ENCODE measurements around the gene PPP1R14B.

Gene PPP1R14B

DNA sequence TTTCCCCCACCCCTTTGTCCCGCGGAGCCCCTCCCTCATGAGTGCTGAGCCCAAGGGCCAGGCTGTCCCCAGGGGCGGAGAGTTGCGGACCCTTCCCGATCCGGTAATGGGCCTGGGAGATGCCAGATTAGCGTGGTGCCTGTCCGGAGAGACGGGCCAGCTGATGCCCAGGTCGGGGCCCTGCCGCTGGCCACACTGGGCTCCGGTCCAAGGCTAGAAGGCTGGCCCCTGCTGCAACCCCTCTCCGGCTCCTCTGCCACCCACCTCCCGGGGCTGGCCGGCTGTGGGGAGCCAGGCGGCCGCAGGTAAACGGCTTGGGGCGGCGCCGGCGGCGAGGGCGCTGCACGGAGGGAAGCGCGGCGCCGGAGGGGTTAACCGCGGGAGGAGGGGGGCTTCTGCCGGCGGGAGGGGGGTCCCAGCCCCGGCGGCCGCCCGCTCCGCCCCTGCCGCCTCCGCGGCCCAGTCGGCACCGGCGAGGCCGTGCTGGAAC lies 44.6 kb upstream of the PPP1R14B start, which contains the start of gene KCNK4:
KCNK4 (plus strand) TSS at position 41 of the 490 bp plus-strand sequence. CDS start 1,717 bp downstream, outside the sequence.
- no peak within 1 kb of the TSS for H3K4me3 ChIP-seq (ENCODE audit: control insufficient read depth, low read depth, low read length)
- TF ChIP-seq, protein P1, sequence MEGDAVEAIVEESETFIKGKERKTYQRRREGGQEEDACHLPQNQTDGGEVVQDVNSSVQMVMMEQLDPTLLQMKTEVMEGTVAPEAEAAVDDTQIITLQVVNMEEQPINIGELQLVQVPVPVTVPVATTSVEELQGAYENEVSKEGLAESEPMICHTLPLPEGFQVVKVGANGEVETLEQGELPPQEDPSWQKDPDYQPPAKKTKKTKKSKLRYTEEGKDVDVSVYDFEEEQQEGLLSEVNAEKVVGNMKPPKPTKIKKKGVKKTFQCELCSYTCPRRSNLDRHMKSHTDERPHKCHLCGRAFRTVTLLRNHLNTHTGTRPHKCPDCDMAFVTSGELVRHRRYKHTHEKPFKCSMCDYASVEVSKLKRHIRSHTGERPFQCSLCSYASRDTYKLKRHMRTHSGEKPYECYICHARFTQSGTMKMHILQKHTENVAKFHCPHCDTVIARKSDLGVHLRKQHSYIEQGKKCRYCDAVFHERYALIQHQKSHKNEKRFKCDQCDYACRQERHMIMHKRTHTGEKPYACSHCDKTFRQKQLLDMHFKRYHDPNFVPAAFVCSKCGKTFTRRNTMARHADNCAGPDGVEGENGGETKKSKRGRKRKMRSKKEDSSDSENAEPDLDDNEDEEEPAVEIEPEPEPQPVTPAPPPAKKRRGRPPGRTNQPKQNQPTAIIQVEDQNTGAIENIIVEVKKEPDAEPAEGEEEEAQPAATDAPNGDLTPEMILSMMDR (conservative IDR thresholded peaks at IDR 0.05; ENCODE audit: control insufficient read depth, insufficient read depth, low read depth, low read length): no peak

DNA sequence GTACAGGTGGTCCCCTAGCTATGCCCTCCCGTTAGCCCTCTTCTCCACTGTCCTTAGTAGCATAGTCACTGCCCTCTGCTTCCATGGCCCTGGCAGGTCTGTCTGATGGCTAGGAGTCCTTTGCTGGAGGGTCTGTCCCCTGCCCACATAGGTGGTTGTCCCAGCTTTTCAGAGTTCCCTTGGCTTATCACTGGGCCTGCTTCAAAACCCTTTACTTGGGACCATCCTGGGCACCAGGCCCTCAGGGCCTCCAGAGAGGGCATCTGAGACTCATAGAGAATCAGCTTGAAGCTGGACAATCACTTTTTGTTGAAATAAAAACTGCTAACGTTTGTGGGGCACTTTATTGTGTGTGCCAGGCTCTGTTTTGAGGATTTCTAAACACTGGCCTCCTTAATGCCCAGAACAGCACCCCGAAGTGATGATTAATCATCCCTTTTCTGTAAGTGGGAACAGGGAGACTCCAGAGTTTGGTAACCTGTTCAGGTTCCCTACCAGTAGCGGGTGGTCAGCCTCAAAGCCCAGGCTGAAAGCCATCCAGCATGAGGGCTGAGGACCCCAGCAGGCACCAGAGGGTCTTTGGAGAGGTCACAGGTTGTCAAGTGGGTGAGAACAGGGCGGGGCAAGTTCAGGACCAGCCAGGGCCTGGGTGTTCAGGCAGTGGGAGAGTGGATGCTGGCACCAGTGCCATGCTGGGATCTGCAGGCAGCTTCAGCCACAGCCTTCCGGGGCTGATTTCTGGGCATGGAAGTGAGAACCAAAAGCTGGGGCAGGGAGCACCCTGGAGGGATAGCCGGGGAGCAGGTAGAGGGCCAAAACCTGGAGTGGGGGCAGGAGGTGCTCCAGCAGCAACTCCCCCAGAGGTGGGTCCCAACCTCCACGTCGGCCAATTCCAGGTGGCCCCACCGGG lies 43.9 kb upstream of the PPP1R14B start:
- DNase-seq (ENCODE audit: low read depth): no peak
- TF ChIP-seq, protein P1 (conservative IDR thresholded peaks at IDR 0.05; ENCODE audit: control insufficient read depth, insufficient read depth, low read depth, low read length): no peak
- no peak overlapping the region for H3K4me3 ChIP-seq (ENCODE audit: control insufficient read depth, low read depth, low read length)

More for the DNA sequence above, 44.6 kb upstream of the PPP1R14B start, which contains the start of gene KCNK4:
- no peak for DNase-seq (ENCODE audit: low read depth)

DNA sequence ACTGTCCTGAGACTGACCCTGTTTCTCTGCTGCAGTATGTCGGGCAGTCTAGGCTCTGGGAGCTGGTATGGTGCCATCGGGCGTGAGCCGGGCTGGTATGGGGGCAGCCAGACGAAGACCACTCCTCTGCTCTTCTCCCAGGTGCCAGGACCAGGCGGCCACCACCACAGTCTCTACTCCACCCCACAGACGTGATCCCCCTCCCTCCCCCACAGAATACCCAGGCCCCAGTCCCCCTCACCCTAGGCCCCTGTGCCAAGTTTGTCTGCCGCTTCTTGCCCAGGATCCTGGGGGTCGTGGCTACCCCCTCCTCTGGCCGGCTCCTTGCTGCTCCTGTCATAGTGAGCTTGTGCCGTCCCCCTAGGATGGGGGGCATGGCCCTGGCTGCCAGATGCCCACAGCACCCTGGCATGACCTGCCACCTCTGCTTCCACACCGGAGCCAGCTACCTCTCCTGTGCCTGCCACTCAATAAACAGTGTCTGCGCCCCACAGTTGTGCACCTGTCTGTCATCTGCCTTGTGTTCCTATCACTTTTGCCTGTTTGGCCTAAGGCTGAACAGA lies 42.3 kb upstream of the PPP1R14B start:
- TF ChIP-seq, protein P1 (conservative IDR thresholded peaks at IDR 0.05; ENCODE audit: control insufficient read depth, insufficient read depth, low read depth, low read length): no peak
- no peak for DNase-seq (ENCODE audit: low read depth)
- no peak overlapping the region for H3K4me3 ChIP-seq (ENCODE audit: control insufficient read depth, low read depth, low read length)

DNA sequence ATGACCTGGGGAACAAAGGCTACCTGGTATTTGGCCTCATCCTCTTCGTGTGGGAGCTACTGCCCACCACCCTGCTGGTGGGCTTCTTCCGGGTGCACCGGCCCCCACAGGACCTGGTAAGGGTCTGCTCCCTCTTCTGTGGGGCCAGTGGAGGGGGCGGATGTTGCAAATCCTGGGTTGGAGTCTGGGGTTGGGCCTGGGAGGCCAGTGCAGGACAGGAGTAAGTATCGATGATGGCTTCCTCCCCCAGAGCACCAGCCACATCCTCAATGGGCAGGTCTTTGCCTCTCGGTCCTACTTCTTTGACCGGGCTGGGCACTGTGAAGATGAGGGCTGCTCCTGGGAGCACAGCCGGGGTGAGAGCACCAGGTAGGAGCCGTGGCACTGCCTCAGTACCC lies 41.6 kb upstream of the PPP1R14B start:
- TF ChIP-seq, protein P1 (conservative IDR thresholded peaks at IDR 0.05; ENCODE audit: control insufficient read depth, insufficient read depth, low read depth, low read length): no peak
- no peak overlapping the region for H3K4me3 ChIP-seq (ENCODE audit: control insufficient read depth, low read depth, low read length)
- no peak for DNase-seq (ENCODE audit: low read depth)

DNA sequence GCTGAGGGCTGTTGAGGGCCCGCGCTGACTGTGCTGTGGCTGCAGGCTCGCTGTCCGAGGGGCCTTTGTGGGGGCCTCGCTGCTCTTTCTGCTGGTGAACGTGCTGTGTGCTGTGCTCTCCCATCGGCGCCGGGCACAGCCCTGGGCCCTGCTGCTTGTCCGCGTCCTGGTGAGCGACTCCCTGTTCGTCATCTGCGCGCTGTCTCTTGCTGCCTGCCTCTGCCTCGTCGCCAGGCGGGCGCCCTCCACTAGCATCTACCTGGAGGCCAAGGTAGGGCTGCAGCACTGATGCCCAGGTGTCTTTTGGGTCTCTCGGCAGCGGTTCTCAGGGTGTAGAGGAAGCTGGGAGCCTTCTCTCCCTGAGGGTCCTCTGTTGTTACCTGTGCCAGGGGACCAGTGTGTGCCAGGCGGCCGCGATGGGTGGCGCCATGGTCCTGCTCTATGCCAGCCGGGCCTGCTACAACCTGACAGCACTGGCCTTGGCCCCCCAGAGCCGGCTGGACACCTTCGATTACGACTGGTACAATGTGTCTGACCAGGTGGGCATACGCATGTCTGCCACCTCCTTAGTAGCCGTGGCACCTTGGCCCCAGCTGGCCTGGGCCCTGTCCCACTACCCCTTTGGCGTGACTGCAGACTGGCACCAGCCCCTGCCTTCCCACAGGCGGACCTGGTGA lies 41.1 kb upstream of the PPP1R14B start:
- TF ChIP-seq, protein P1 (conservative IDR thresholded peaks at IDR 0.05; ENCODE audit: control insufficient read depth, insufficient read depth, low read depth, low read length): no peak
- H3K4me3 ChIP-seq (ENCODE audit: control insufficient read depth, low read depth, low read length): no peak overlapping the region
- no peak for DNase-seq (ENCODE audit: low read depth)

DNA sequence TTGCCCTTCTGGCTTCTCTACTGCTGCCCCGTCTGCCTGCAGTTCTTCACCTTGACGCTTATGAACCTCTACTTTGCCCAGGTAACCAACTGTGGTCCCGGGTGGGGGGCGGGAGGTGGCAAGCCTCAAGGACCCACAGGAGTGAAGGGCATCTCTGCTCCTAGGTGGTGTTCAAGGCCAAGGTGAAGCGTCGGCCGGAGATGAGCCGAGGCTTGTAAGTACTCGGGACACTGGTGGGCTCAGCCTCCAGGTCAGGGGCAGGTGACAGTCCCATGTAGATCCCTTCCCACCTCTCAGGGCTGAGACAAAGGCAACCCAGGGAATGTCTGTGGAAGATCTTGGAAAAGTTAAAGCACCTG lies 40.0 kb upstream of the PPP1R14B start:
- TF ChIP-seq, protein P1 (conservative IDR thresholded peaks at IDR 0.05; ENCODE audit: control insufficient read depth, insufficient read depth, low read depth, low read length): no peak
- no peak overlapping the region for H3K4me3 ChIP-seq (ENCODE audit: control insufficient read depth, low read depth, low read length)
- DNase-seq (ENCODE audit: low read depth): no peak

All from fibroblast of mammary gland (primary cell).